Neuronal stem cell (in vitro differentiated cells): ENCODE data around the gene NDUFB8.

Source experiments
- DNase-seq: peaks from one replicate; pipeline ENCODE4 v3.0.0-alpha.2; 2013; ENCODE audit warnings: low spot score
- H2AFZ ChIP-seq: one replicate; pipeline ENCODE4 v1.6.1; 2013; ENCODE audit warnings: mild to moderate bottlenecking, low read length, inconsistent platforms
- H2AK5ac ChIP-seq: 2 replicates; pipeline ENCODE4 v1.6.1; 2013; ENCODE audit warnings: low read depth, mild to moderate bottlenecking, inconsistent platforms, low read length, moderate library complexity, mixed read lengths
- H2BK120ac ChIP-seq: 2 replicates; pipeline ENCODE4 v1.6.1; 2013; ENCODE audit warnings: low read depth, mild to moderate bottlenecking, inconsistent platforms, low read length, moderate library complexity, mixed read lengths
- H2BK12ac ChIP-seq: one replicate; pipeline ENCODE4 v1.6.1; 2013; ENCODE audit warnings: low read length, inconsistent platforms
- H2BK15ac ChIP-seq: 2 replicates; pipeline ENCODE4 v1.6.1; 2013; ENCODE audit warnings: mild to moderate bottlenecking, low read length, inconsistent platforms, mixed read lengths
- H2BK5ac ChIP-seq: one replicate; pipeline ENCODE4 v1.6.1; 2013; ENCODE audit warnings: inconsistent platforms, mild to moderate bottlenecking, low read length, moderate library complexity
- H3K14ac ChIP-seq: one replicate; pipeline ENCODE4 v1.6.1; 2013; ENCODE audit warnings: low read length, inconsistent platforms
- H3K18ac ChIP-seq: 2 replicates; pipeline ENCODE4 v1.6.1; 2013; ENCODE audit warnings: low read length, inconsistent platforms
- H3K23ac ChIP-seq: 2 replicates; pipeline ENCODE4 v1.6.1; 2013; ENCODE audit warnings: low read depth, mild to moderate bottlenecking, mixed read lengths, low read length, inconsistent platforms; ENCODE audit not compliant: poor library complexity
- H3K27ac ChIP-seq: replicated peaks from 3 replicates; pipeline ENCODE4 v1.5.1; 2013; ENCODE audit warnings: low read length, inconsistent platforms
- H3K27me3 ChIP-seq, 3 experiments: 2 replicates each; pipeline ENCODE4 v1.6.1; 2013; ENCODE audit warnings: low read length in 3 of 3, mild to moderate bottlenecking in 2 of 3, inconsistent platforms in 1 of 3, low read depth in 1 of 3, mixed read lengths in 1 of 3, moderate library complexity in 1 of 3; ENCODE audit not compliant: control insufficient read depth in 3 of 3, insufficient read depth in 3 of 3
- H3K36me3 ChIP-seq, 2 donors: replicated peaks in 1 of 2; 2 replicates each; pipeline ENCODE4 v1.6.1; 2013; ENCODE audit warnings: low read length in 2 of 2; ENCODE audit not compliant: control insufficient read depth in 2 of 2, insufficient read depth in 2 of 2
- H3K4ac ChIP-seq: 2 replicates; pipeline ENCODE4 v1.6.1; 2013; ENCODE audit warnings: inconsistent platforms, mild to moderate bottlenecking, low read length, moderate library complexity
- H3K4me1 ChIP-seq, 2 donors: 1 replicate in 1 of 2; 2 replicates in 1 of 2; pipeline ENCODE4 v1.6.1; 2013; ENCODE audit warnings: low read length in 2 of 2, low read depth in 1 of 2; ENCODE audit not compliant: control insufficient read depth in 2 of 2, insufficient read depth in 1 of 2
- H3K4me2 ChIP-seq: one replicate; pipeline ENCODE4 v1.6.1; 2013; ENCODE audit warnings: mild to moderate bottlenecking, low read length, inconsistent platforms; ENCODE audit not compliant: insufficient read depth, poor library complexity, severe bottlenecking
- H3K4me3 ChIP-seq, 2 donors: 2 replicates each; pipeline ENCODE4 v1.5.1; 2013; ENCODE audit warnings: low read length in 2 of 2, mild to moderate bottlenecking in 2 of 2, inconsistent platforms in 1 of 2, moderate library complexity in 1 of 2
- H3K79me1 ChIP-seq: one replicate; pipeline ENCODE4 v1.6.1; 2013; ENCODE audit warnings: low read depth, mild to moderate bottlenecking, inconsistent platforms, low read length, moderate library complexity
- H3K9ac ChIP-seq: one replicate; pipeline ENCODE4 v1.6.1; 2013; ENCODE audit warnings: mild to moderate bottlenecking, low read depth, low read length, inconsistent platforms; ENCODE audit not compliant: poor library complexity
- H3K9me3 ChIP-seq, 2 donors: replicated peaks in 1 of 2; 2 replicates each; pipeline versions ENCODE3 to v1.6.1; 2013; ENCODE audit warnings: low read length in 2 of 2, mild to moderate bottlenecking in 2 of 2, inconsistent platforms in 1 of 2, low read depth in 1 of 2, mixed read lengths in 1 of 2, moderate library complexity in 1 of 2; ENCODE audit not compliant: control insufficient read depth in 2 of 2, insufficient read depth in 1 of 2
- H4K8ac ChIP-seq: one replicate; pipeline ENCODE4 v1.6.1; 2013; ENCODE audit warnings: low read depth, mild to moderate bottlenecking, inconsistent platforms, low read length, moderate library complexity
- H4K91ac ChIP-seq: one replicate; pipeline ENCODE4 v1.6.1; 2013; ENCODE audit warnings: low read length, low read depth, mild to moderate bottlenecking, inconsistent platforms; ENCODE audit not compliant: poor library complexity
- WGBS, 2 donors: extraction: QIAGEN DNeasy Blood & Tissue Kit; methylation state at CpG; one replicate each; pipeline ENCODE4 v1.1.7; 2013; ENCODE audit warnings: missing lambda C conversion rate in 2 of 2, mixed read lengths in 1 of 2; ENCODE audit not compliant: insufficient read length in 2 of 2, insufficient replicate concordance in 1 of 2; ENCODE audit errors: extremely low coverage in 2 of 2; 5-methylcytosine and 5-hydroxymethylcytosine counted together

NDUFB8 gene

GRCh38 chr10:100485366-100485765 lies 44.3 kb downstream of the NDUFB8 start:
- no peak overlapping the region for H3K4ac ChIP-seq
- peaks cover 23 to 39% of the 10 kb centered on the region in 2 donors for H3K4me1 ChIP-seq
- no peak overlapping the region for H4K91ac ChIP-seq
- no peak overlapping the region for H4K8ac ChIP-seq
- no peak overlapping the region for H3K23ac ChIP-seq
- H3K36me3 ChIP-seq, result peaks cover 18 to 23% of the 10 kb centered on the region in 2 donors
- no peaks in the 10 kb centered on the region for H3K79me1 ChIP-seq
- peaks cover 6 to 76% (median 12%) of the 10 kb centered on the region in 3 experiments for H3K27me3 ChIP-seq
- peak overlapping the region; percentile 31 for H3K27ac ChIP-seq
- H2BK12ac ChIP-seq, result no peak overlapping the region
- peak overlapping the region; percentile 63 for H2AFZ ChIP-seq
- H2BK5ac ChIP-seq, result no peak overlapping the region
- no peak overlapping the region for H3K18ac ChIP-seq
- H3K4me3 ChIP-seq, result no peak overlapping the region
- no peak overlapping the region for H2BK15ac ChIP-seq
- H3K14ac ChIP-seq, result no peak overlapping the region
- no peak overlapping the region for H3K9ac ChIP-seq
- WGBS, 2 donors, result no CpG with 5 or more reads among the region's 8 CpGs
- H2BK120ac ChIP-seq, result no peak overlapping the region
- H2AK5ac ChIP-seq, result no peak overlapping the region
- no peak overlapping the region for H3K4me2 ChIP-seq
- peaks cover 0 to 6% of the 10 kb centered on the region in 2 donors for H3K9me3 ChIP-seq
- no peak for DNase-seq

- no peak overlapping the region for H2BK5ac ChIP-seq
- H2AFZ ChIP-seq, result no peak overlapping the region
- H2BK12ac ChIP-seq, result no peak overlapping the region
- H3K14ac ChIP-seq, result no peak overlapping the region
- no peaks in the 10 kb centered on the region for H3K79me1 ChIP-seq
- WGBS, 2 donors, result no CpG with 5 or more reads among the region's 5 CpGs
- H3K27ac ChIP-seq, result no peak overlapping the region
- no peak for DNase-seq
- H2BK120ac ChIP-seq, result no peak overlapping the region
- no peak overlapping the region for H2AK5ac ChIP-seq
- peaks cover 23 to 39% of the 10 kb centered on the region in 2 donors for H3K4me1 ChIP-seq
- H3K4me3 ChIP-seq, result no peak overlapping the region
- no peak overlapping the region for H4K91ac ChIP-seq
- H3K23ac ChIP-seq, result no peak overlapping the region
- H4K8ac ChIP-seq, result no peak overlapping the region
- H3K9ac ChIP-seq, result no peak overlapping the region
- peaks cover 0 to 1% of the 10 kb centered on the region in 2 donors for H3K9me3 ChIP-seq
- peaks cover 9 to 11% of the 10 kb centered on the region in 2 donors for H3K36me3 ChIP-seq
- H3K4ac ChIP-seq, result no peak overlapping the region
- H3K4me2 ChIP-seq, result no peak overlapping the region
- H3K18ac ChIP-seq, result no peak overlapping the region
- no peak overlapping the region for H2BK15ac ChIP-seq
- H3K27me3 ChIP-seq, result peaks cover 6 to 76% (median 25%) of the 10 kb centered on the region in 3 experiments
Measured at GRCh38 chr10:100483876-100484666, 45.6 kb downstream of the NDUFB8 start.

GRCh38 chr10:100482834-100483185 lies 46.9 kb downstream of the NDUFB8 start:
- Histone ChIP-seq H4K8ac (no peak overlapping the region), H3K23ac (no peak overlapping the region), H3K9ac (no peak overlapping the region), H3K18ac (no peak overlapping the region), H3K14ac (no peak overlapping the region), H3K27ac (no peak overlapping the region), H3K4me1 (peaks cover 23 to 39% of the 10 kb centered on the region in 2 donors), H3K9me3 (no peaks in the 10 kb centered on the region), H3K79me1 (no peaks in the 10 kb centered on the region), H2AK5ac (no peak overlapping the region), H3K4me2 (no peak overlapping the region), H3K27me3 (peaks cover 6 to 71% (median 33%) of the 10 kb centered on the region in 3 experiments), H2AFZ (peak overlapping the region; percentile 93), H3K4ac (no peak overlapping the region), H2BK5ac (no peak overlapping the region), H2BK120ac (no peak overlapping the region), H4K91ac (no peak overlapping the region), H2BK12ac (no peak overlapping the region), H3K4me3 (no peak overlapping the region), H2BK15ac (no peak overlapping the region), H3K36me3 (peaks cover 2% of the 10 kb centered on the region in 2 donors)
- WGBS, 2 donors, result no CpG with 5 or more reads among the region's 5 CpGs
- no peak for DNase-seq

GRCh38 chr10:100482181-100482833 lies 47.4 kb downstream of the NDUFB8 start:
- H4K91ac ChIP-seq, result no peak overlapping the region
- no CpG with 5 or more reads among the region's 59 CpGs for WGBS, 2 donors
- H4K8ac ChIP-seq, result no peak overlapping the region
- peak overlapping the region; percentile 93 for H2AFZ ChIP-seq
- H2BK5ac ChIP-seq, result no peak overlapping the region
- peaks cover 23 to 39% of the 10 kb centered on the region in 2 donors for H3K4me1 ChIP-seq
- no peak overlapping the region for H2BK120ac ChIP-seq
- peak overlapping the region; percentile 5 for H2BK15ac ChIP-seq
- H3K9ac ChIP-seq, result peak overlapping the region; percentile 33
- H2BK12ac ChIP-seq, result peak overlapping the region; percentile 41
- DNase-seq, result peak; percentile 72
- peak overlapping the region; percentile 86 for H3K23ac ChIP-seq
- peak overlapping the region; percentile 41 to 43 for H3K4me3 ChIP-seq
- H3K4me2 ChIP-seq, result peak overlapping the region; percentile 74
- no peaks in the 10 kb centered on the region for H3K36me3 ChIP-seq
- H3K79me1 ChIP-seq, result no peaks in the 10 kb centered on the region
- no peaks in the 10 kb centered on the region for H3K9me3 ChIP-seq
- peak overlapping the region; percentile 71 for H3K18ac ChIP-seq
- H3K27ac ChIP-seq, result no peak overlapping the region
- no peak overlapping the region for H2AK5ac ChIP-seq
- H3K4ac ChIP-seq, result no peak overlapping the region
- H3K27me3 ChIP-seq, result peaks cover 6 to 66% (median 33%) of the 10 kb centered on the region in 3 experiments
- H3K14ac ChIP-seq, result peak overlapping the region; percentile 26
